GM12875 (cell line): ENCODE data around the gene PLPP1.

ENCODE experiments used
- H3K4me3 ChIP-seq: one replicate; pipeline ENCODE4 v1.5.1; 2011; ENCODE audit warnings: low read depth, low read length, control low read depth
- TF ChIP-seq, protein P1 (sequence below): IDR thresholded peaks from 2 replicates; pipeline ENCODE4 v1.5.1; 2011; ENCODE audit warnings: low read depth, mild to moderate bottlenecking, control low read depth, inconsistent platforms, low read length, moderate library complexity, borderline replicate concordance; ENCODE audit not compliant: insufficient read depth

PLPP1 gene

DNA sequence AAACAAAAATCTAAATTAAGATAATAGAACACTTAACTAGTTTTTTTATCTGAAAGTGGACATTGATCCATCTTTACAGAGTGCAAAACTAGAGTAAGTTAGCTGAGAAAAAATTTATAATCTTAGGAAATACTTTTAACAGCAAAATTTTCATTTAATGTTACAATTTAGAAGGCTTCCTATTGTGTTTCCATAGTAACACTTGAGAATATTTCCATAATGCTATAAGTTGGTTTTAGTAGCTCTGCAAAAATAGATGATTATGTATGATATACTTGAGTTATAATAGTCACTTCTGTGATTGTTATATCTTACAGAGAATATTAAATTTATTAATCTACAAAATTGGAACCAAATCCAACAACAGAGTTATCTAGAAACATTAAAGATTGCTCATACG lies 148.4 kb downstream of the PLPP1 start:
- TF ChIP-seq, protein P1, sequence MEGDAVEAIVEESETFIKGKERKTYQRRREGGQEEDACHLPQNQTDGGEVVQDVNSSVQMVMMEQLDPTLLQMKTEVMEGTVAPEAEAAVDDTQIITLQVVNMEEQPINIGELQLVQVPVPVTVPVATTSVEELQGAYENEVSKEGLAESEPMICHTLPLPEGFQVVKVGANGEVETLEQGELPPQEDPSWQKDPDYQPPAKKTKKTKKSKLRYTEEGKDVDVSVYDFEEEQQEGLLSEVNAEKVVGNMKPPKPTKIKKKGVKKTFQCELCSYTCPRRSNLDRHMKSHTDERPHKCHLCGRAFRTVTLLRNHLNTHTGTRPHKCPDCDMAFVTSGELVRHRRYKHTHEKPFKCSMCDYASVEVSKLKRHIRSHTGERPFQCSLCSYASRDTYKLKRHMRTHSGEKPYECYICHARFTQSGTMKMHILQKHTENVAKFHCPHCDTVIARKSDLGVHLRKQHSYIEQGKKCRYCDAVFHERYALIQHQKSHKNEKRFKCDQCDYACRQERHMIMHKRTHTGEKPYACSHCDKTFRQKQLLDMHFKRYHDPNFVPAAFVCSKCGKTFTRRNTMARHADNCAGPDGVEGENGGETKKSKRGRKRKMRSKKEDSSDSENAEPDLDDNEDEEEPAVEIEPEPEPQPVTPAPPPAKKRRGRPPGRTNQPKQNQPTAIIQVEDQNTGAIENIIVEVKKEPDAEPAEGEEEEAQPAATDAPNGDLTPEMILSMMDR = no peak
- H3K4me3 ChIP-seq = no peak overlapping the region

DNA sequence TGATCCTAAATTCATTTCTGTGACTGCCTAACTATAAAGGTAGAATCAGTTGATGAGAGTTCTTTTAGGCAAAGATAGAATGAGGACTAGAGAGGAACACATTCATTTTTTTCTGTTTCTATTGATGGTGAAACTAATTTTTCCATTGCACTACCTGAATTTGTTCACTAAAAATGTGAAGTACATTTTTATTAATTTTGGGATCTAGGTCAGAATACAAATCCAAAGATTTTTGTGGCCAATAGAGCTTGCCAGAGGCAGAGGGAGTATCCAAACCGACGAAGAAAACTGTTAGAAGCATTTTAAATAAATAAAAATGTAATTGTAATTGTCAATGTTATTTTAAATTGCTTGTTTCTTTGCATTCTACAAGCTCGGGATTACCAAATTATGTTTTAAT lies 148.9 kb downstream of the PLPP1 start:
- no peak overlapping the region for H3K4me3 ChIP-seq
- TF ChIP-seq, protein P1 = no peak

DNA sequence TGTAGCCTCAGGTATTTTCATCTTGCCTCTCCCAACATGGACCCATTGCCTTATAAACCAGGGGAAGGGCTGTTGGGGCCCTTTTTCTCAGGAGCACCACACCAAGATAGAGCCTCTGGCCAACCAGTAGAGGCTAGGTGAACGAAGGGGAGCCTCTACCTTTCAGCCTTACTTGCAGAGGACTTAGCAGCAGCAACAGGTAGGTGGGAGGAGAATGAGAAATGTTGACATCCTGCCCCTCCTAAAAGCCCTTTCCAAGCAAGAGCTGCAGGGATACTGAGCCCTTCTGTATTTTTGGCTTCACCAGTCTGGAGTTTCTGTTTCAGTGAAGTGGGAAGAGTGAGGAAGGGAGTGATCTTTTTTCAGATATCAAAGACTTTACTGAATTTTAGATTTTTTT lies 149.5 kb downstream of the PLPP1 start:
- no peak overlapping the region for H3K4me3 ChIP-seq
- TF ChIP-seq, protein P1 = no peak

DNA sequence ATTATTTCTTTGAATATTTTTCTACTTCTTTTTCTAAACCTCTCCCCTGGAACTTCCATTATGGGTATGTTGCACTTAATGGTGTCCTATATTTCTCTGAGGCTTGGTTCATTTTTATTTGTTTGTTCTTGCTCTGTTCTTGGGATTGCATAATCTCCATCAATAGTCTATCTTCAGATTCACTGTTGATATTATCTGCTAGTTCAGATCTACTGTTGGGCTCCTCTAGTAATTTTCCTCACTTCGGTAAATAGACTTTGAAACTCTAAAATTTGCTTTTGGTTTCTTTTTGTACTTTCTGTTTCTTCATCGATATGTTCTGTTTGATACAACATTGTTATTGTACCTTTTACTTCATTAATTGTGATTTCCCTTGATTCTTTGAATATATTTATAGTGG lies 150.7 kb downstream of the PLPP1 start:
- no peak overlapping the region for H3K4me3 ChIP-seq
- TF ChIP-seq, protein P1 = no peak

DNA sequence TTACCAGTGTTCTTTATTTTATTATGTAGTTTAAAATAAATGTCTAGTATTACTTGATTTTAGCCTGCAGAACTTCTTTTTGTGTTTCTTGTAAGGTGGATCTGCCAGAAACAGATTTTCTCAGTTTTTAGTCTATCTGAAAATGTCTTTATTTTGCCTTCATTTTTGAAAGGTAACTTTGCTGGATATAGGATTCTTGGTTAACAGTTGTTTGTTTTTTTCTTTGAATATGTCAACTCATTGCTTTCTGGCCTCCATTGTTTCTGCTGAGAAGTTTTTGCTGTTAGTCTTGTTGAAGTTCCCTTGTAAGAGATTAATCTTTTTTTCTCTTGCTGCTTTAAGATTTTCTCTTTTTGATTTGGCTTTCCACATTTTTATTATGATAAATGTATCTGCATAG lies 151.5 kb downstream of the PLPP1 start:
- TF ChIP-seq, protein P1 = no peak
- H3K4me3 ChIP-seq = no peak overlapping the region

DNA sequence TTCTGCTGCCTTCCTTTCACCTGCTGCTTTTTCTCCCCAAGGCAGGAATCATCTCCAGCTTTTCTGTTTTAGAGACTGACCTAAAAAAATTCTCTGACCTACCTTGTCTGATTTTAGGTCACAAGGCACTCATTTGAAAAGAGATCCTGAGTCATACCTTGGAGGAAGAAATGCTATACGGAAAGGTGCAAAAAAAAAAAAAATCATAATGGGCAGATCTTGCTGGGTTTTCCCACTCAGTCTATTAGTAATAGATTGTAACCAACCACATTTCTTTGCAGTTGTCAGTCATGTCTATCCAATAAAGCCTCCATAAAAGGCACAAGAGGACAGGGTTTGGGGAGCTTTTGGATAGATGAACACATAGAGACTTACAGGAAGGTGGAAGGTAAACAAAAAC lies 157.0 kb downstream of the PLPP1 start:
- TF ChIP-seq, protein P1 = no peak

More for the DNA sequence above, 157.0 kb downstream of the PLPP1 start:
- no peak overlapping the region for H3K4me3 ChIP-seq
